GM21723 (cell line): Measurements from ENCODE around the gene FAM236A.
"Not testable (repeated sequence)": the region's sequence is repeated elsewhere in the genome, so short reads cannot be mapped to it uniquely, and the experiment has no call there.

ENCODE experiments used
- ATAC-seq: cut with Tn5 transposase; IDR thresholded peaks from one replicate; pipeline ENCODE4 v1.9.1; 2021; ENCODE audit warnings: mild to moderate bottlenecking, moderate library complexity; ENCODE audit not compliant: unreplicated experiment

FAM236A gene

GRCh38 chrX:72937906-72938305 is at the start of gene FAM236A:
TSS of gene FAM236A (plus strand) at chrX:72938206. CDS start at chrX:72938263, 57 bp downstream.
- not testable (repeated sequence) for ATAC-seq

GRCh38 chrX:72889740-72890139 is 48.3 kb upstream of the FAM236A start:
- ATAC-seq: not testable (repeated sequence)

- ATAC-seq: not testable (repeated sequence)
Measured at GRCh38 chrX:72912315-72912714, 25.7 kb upstream of the FAM236A start, which contains the start of gene FAM236C. TSS of gene FAM236C (plus strand) at chrX:72912615. CDS start at chrX:72912715, 100 bp downstream.

GRCh38 chrX:72916096-72916495 is 21.9 kb upstream of the FAM236A start:
- not testable (repeated sequence) for ATAC-seq

- not testable (repeated sequence) for ATAC-seq
Measured at GRCh38 chrX:72932283-72932682, 5.7 kb upstream of the FAM236A start.

- not testable (repeated sequence) for ATAC-seq
Measured at GRCh38 chrX:72936455-72936854, 1.6 kb upstream of the FAM236A start.

GRCh38 chrX:72936882-72937455 is 1.0 kb upstream of the FAM236A start:
- not testable (repeated sequence) for ATAC-seq

- not testable (repeated sequence) for ATAC-seq
Measured at GRCh38 chrX:72942272-72942671, 4.3 kb downstream of the FAM236A start.

- ATAC-seq: peak; percentile 75
Measured at GRCh38 chrX:72943035-72943818, 5.2 kb downstream of the FAM236A start.

- ATAC-seq: peak; percentile 85
Measured at GRCh38 chrX:72943819-72944169, 5.8 kb downstream of the FAM236A start, which contains the start of gene DMRTC1. TSS of gene DMRTC1 (minus strand) at chrX:72943837. CDS start at chrX:72875694, 68,143 bp downstream.

- not testable (repeated sequence) for ATAC-seq
Measured at GRCh38 chrX:72959971-72960370, 22.0 kb downstream of the FAM236A start.

GRCh38 chrX:72971859-72972258 is 33.9 kb downstream of the FAM236A start:
- ATAC-seq: not testable (repeated sequence)

- not testable (repeated sequence) for ATAC-seq
Measured at GRCh38 chrX:72974885-72975284, 36.9 kb downstream of the FAM236A start.

- not testable (repeated sequence) for ATAC-seq
Measured at GRCh38 chrX:72980894-72981469, 43.0 kb downstream of the FAM236A start.
